WTC11 (cell line): ENCODE measurements around the gene CISH. TPM values are rescaled to one million over a fixed set of nuclear protein-coding genes. Genes with fewer than 3 reads are reported as not detected.

Experiments used
- ATAC-seq: fragments of 200-7000 bp; cut with Tn5 transposase; 2 replicates; pipeline ENCODE4 v1.10.0; 2021; ENCODE audit warnings: mild to moderate bottlenecking, moderate library complexity
- CTCF ChIA-PET: fragments of 300-600 bp; sonication (Branson Sonifier 250); formaldehyde crosslinking; loops from one replicate; lab custom pipeline; 2021; ENCODE audit warnings: antibody characterized with exemption; lab: Charles Lee
- POLR2A ChIA-PET: fragments of 350-600 bp; sonication (Branson Sonifier 250); formaldehyde crosslinking; loops from one replicate; lab custom pipeline; 2021; ENCODE audit warnings: antibody characterized with exemption; lab: Charles Lee
- DNase-seq: peaks from one replicate; pipeline ENCODE4 v3.0.0; 2021; ENCODE audit warnings: low spot score
- H3K27ac Mint-ChIP-seq: 2 replicates; pipeline ENCODE4 v1.8.0; 2021; ENCODE audit warnings: mixed read lengths
- H3K27me3 Mint-ChIP-seq: 2 replicates; pipeline ENCODE4 v1.8.0; 2021; ENCODE audit warnings: low read depth, mild to moderate bottlenecking, moderate library complexity, mixed read lengths
- H3K36me3 Mint-ChIP-seq: 2 replicates; pipeline ENCODE4 v1.8.0; 2021; ENCODE audit warnings: mixed read lengths
- H3K4me1 Mint-ChIP-seq: 2 replicates; pipeline ENCODE4 v1.8.0; 2022; ENCODE audit warnings: mixed read lengths
- H3K4me3 Mint-ChIP-seq: 2 replicates; pipeline ENCODE4 v1.8.0; 2021; ENCODE audit warnings: mild to moderate bottlenecking, moderate library complexity, mixed read lengths
- H3K9me3 Mint-ChIP-seq: 2 replicates; pipeline ENCODE4 v1.8.0; 2021; ENCODE audit warnings: mixed read lengths
- CDX4 ChIP-seq: fragments of 250-450 bp; sonication (Bioruptor Pico); IDR thresholded peaks from 2 replicates; pipeline ENCODE4 v1.9.0; 2021; ENCODE audit warnings: moderate library complexity, mild to moderate bottlenecking, inconsistent platforms, borderline replicate concordance
- E2F1 ChIP-seq: sonication (generic); formaldehyde crosslinking; IDR thresholded peaks from 2 replicates; pipeline ENCODE4 v1.8.0; 2022; ENCODE audit warnings: mild to moderate bottlenecking, missing genetic modification reagents
- E2F5 ChIP-seq: sonication (generic); formaldehyde crosslinking; IDR thresholded peaks from 2 replicates; pipeline ENCODE4 v1.8.1; 2022; ENCODE audit warnings: mild to moderate bottlenecking, moderate library complexity, missing genetic modification reagents
- FOXK1 ChIP-seq: sonication (generic); formaldehyde crosslinking; IDR thresholded peaks from 2 replicates; pipeline ENCODE4 v1.8.0; 2022; ENCODE audit warnings: mild to moderate bottlenecking, moderate library complexity, missing genetic modification reagents
- FOXP1 ChIP-seq: sonication (generic); formaldehyde crosslinking; IDR thresholded peaks from 2 replicates; pipeline ENCODE4 v1.8.0; 2022; ENCODE audit warnings: missing genetic modification reagents, mild to moderate bottlenecking, moderate library complexity, borderline replicate concordance
- GRHL2 ChIP-seq: fragments of 250-450 bp; sonication (Bioruptor Pico); IDR thresholded peaks from 2 replicates; pipeline ENCODE4 v1.8.0; 2022; ENCODE audit warnings: mild to moderate bottlenecking, moderate library complexity; ENCODE audit not compliant: insufficient replicate concordance, severe bottlenecking
- IRF1 ChIP-seq: sonication (generic); formaldehyde crosslinking; IDR thresholded peaks from 2 replicates; pipeline ENCODE4 v1.8.0; 2023; ENCODE audit warnings: missing genetic modification reagents
- MLX ChIP-seq: sonication (generic); formaldehyde crosslinking; IDR thresholded peaks from 2 replicates; pipeline ENCODE4 v1.8.1; 2023; ENCODE audit warnings: mild to moderate bottlenecking, missing genetic modification reagents, moderate library complexity
- NFE2L1 ChIP-seq: sonication (generic); formaldehyde crosslinking; IDR thresholded peaks from 2 replicates; pipeline ENCODE4 v1.8.1; 2023; ENCODE audit warnings: missing genetic modification reagents
- NR1H2 ChIP-seq: sonication (generic); formaldehyde crosslinking; IDR thresholded peaks from 2 replicates; pipeline ENCODE4 v1.9.0; 2021; ENCODE audit warnings: mild to moderate bottlenecking, moderate library complexity, missing genetic modification reagents
- SOX15 ChIP-seq: fragments of 250-450 bp; sonication (Bioruptor Pico); IDR thresholded peaks from 2 replicates; pipeline ENCODE4 v1.9.0; 2021; ENCODE audit warnings: mild to moderate bottlenecking
- TP53 ChIP-seq: sonication (generic); formaldehyde crosslinking; IDR thresholded peaks from 2 replicates; pipeline ENCODE4 v1.8.1; 2023; ENCODE audit warnings: mild to moderate bottlenecking, missing genetic modification reagents
- ZMAT4 ChIP-seq: fragments of 250-450 bp; sonication (Bioruptor Pico); IDR thresholded peaks from 2 replicates; pipeline ENCODE4 v1.9.0; 2021; ENCODE audit warnings: mild to moderate bottlenecking
- ZNF138 ChIP-seq: sonication (generic); formaldehyde crosslinking; conservative IDR thresholded peaks from 2 replicates; pipeline ENCODE4 v1.8.1; 2022; ENCODE audit warnings: mild to moderate bottlenecking, moderate library complexity, missing genetic modification reagents
- ZNF281 ChIP-seq: sonication (generic); formaldehyde crosslinking; IDR thresholded peaks from 2 replicates; pipeline ENCODE4 v1.8.0; 2023; ENCODE audit warnings: mild to moderate bottlenecking, missing genetic modification reagents
- ZNF396 ChIP-seq: fragments of 250-450 bp; sonication (Bioruptor Pico); IDR thresholded peaks from 2 replicates; pipeline ENCODE4 v1.8.0; 2021; ENCODE audit warnings: mild to moderate bottlenecking, moderate library complexity, borderline replicate concordance
- ZNF416 ChIP-seq: fragments of 250-450 bp; sonication (Bioruptor Pico); IDR thresholded peaks from 2 replicates; pipeline ENCODE4 v1.9.0; 2021; ENCODE audit warnings: mild to moderate bottlenecking, inconsistent platforms
- ZNF532 ChIP-seq: fragments of 250-450 bp; sonication (Bioruptor Pico); IDR thresholded peaks from 2 replicates; pipeline ENCODE4 v1.9.0; 2021; ENCODE audit warnings: mild to moderate bottlenecking, borderline replicate concordance
- ZNF671 ChIP-seq: fragments of 250-450 bp; sonication (Bioruptor Pico); IDR thresholded peaks from 2 replicates; pipeline ENCODE4 v1.8.0; 2021; ENCODE audit warnings: mild to moderate bottlenecking
- total RNA-seq: library from RNA; stranded (reverse); gene quantifications from 3 replicates; pipeline ENCODE4 v1.2.3, GENCODE V29; 2021

CISH gene
- total RNA-seq, 1 experiment from 2014 or later = 2.4 TPM

GRCh38 chr3:50612970-50613846 lies 1.6 kb upstream of the CISH start:
- ChIA-PET CTCF (interaction anchor here (0.6 to 10.1 kb wide), 8 partner anchors 22 to 378 kb away, joined by 3 to 202 read pairs (median 18); partner anchors contain the start of genes C3orf18, GNAI2 and HEMK1), POLR2A (no interaction called here)
- no peak for ATAC-seq
- H3K27ac Mint-ChIP-seq = no peak overlapping the region
- H3K4me3 Mint-ChIP-seq = peak overlapping the region; percentile 76
- DNase-seq = no peak
- no peaks in the 10 kb centered on the region for H3K9me3 Mint-ChIP-seq
- H3K4me1 Mint-ChIP-seq = peaks cover 31% of the 10 kb centered on the region
- peaks cover 51% of the 10 kb centered on the region for H3K27me3 Mint-ChIP-seq
- no peaks in the 10 kb centered on the region for H3K36me3 Mint-ChIP-seq
- TF ChIP-seq ZNF671 (CRISPR knock-in tag) = no peak
- no peak for TF ChIP-seq MLX
- TF ChIP-seq TP53 (CRISPR knock-in tag) = no peak
- TF ChIP-seq IRF1 (CRISPR knock-in tag) = no peak
- TF ChIP-seq ZNF416 (CRISPR knock-in tag) = no peak
- no peak for TF ChIP-seq ZMAT4 (CRISPR knock-in tag)
- no peak for TF ChIP-seq ZNF138
- no peak for TF ChIP-seq E2F5 (CRISPR knock-in tag)
- no peak for TF ChIP-seq E2F1
- no peak for TF ChIP-seq FOXP1 (CRISPR knock-in tag)
- TF ChIP-seq ZNF396 (CRISPR knock-in tag) = no peak
- no peak for TF ChIP-seq FOXK1
- no peak for TF ChIP-seq SOX15 (CRISPR knock-in tag)
- no peak for TF ChIP-seq CDX4 (CRISPR knock-in tag)
- TF ChIP-seq ZNF532 (CRISPR knock-in tag) = no peak
- TF ChIP-seq NR1H2 (CRISPR knock-in tag) = no peak
- no peak for TF ChIP-seq NFE2L1 (CRISPR knock-in tag)
- TF ChIP-seq GRHL2 (CRISPR knock-in tag) = no peak
- TF ChIP-seq ZNF281 = no peak
